ENCODE results near the gene ZNF692.
A peak's percentile ranks its signal among the peaks of the same experiment; 100 is the strongest.

The ZNF692 gene

GRCh38 chr1:248881261-248881660 lies 22.4 kb upstream of the ZNF692 start:
- DNase-seq = peak; percentile 86

GRCh38 chr1:248873993-248874533 lies 15.2 kb upstream of the ZNF692 start:
- peak; percentile 94 for DNase-seq

GRCh38 chr1:248873409-248873992 lies 14.6 kb upstream of the ZNF692 start:
- peak; percentile 94 for DNase-seq

- peak; percentile 46 for DNase-seq
Measured at GRCh38 chr1:248872752-248873408, 14.0 kb upstream of the ZNF692 start.

GRCh38 chr1:248871837-248872401 lies 13.0 kb upstream of the ZNF692 start:
- DNase-seq = no peak

GRCh38 chr1:248862998-248863881 lies 4.4 kb upstream of the ZNF692 start:
- DNase-seq = peak; percentile 70

GRCh38 chr1:248862695-248862997 lies 3.8 kb upstream of the ZNF692 start:
- DNase-seq = no peak

GRCh38 chr1:248861616-248862015 lies 2.7 kb upstream of the ZNF692 start:
- no peak for DNase-seq

GRCh38 chr1:248860007-248860406 lies 1.1 kb upstream of the ZNF692 start:
- DNase-seq = no peak

- DNase-seq = peak; percentile 54
Measured at GRCh38 chr1:248858096-248858890, 592 bp downstream of the ZNF692 start.

- no peak for DNase-seq
Measured at GRCh38 chr1:248857749-248858095, 1.2 kb downstream of the ZNF692 start.

GRCh38 chr1:248857201-248857600 lies 1.7 kb downstream of the ZNF692 start:
- DNase-seq = no peak

GRCh38 chr1:248856176-248856575 lies 2.7 kb downstream of the ZNF692 start:
- DNase-seq = no peak

- no peak for DNase-seq
Measured at GRCh38 chr1:248855580-248855979, 3.3 kb downstream of the ZNF692 start.

GRCh38 chr1:248853663-248854375 lies 5.1 kb downstream of the ZNF692 start:
- no peak for DNase-seq

GRCh38 chr1:248852481-248853405 lies 6.1 kb downstream of the ZNF692 start:
- peak; percentile 7 for DNase-seq

GRCh38 chr1:248851390-248851789 lies 7.5 kb downstream of the ZNF692 start:
- no peak for DNase-seq

- DNase-seq = no peak
Measured at GRCh38 chr1:248850536-248851251, 8.2 kb downstream of the ZNF692 start.

- no peak for DNase-seq
Measured at GRCh38 chr1:248850124-248850523, 8.8 kb downstream of the ZNF692 start.

- DNase-seq = no peak
Measured at GRCh38 chr1:248849637-248850036, 9.2 kb downstream of the ZNF692 start.
